ENCODE measurements around the gene CS. TPM values are rescaled to one million over a fixed set of nuclear protein-coding genes. Genes with fewer than 3 reads are reported as not detected.

The CS gene
- total RNA-seq, 1 donor from 2014 or later = 64.8 TPM

DNA sequence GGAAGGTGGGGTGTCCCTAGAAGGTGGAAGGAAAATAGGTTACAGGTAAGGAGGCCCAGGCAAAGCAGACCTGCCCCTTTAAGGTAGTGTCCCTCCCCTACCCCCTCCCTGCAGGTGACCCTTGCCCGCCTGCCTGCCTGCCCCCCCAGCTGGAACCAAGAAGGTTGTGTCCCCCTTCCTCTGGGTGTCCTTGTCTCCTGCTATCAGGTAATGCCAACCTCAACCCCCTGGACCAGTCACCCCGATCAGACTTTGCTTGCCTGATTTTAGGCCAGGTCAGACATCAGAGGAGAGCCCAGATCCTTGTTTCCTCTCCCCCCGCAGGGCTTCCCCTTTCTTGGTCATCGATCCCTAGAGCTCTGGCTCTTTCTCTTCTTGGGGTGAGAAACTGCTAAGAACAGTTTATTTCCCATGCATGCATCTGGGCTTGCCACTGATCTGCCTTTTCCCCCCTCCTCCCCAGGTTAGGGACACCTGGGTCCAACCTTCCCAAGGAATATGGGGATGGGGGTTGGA lies 70.2 kb downstream of the CS start, which contains the start of gene SLC39A5:
Gene SLC39A5 (plus strand): TSS at position 136 of the 516 bp plus-strand sequence. CDS start 1,224 bp downstream, outside the sequence.
- no peak within 1 kb of the TSS for H3K4me3 ChIP-seq (ENCODE audit: low read depth, low read length)
- FAIRE-seq (no peak), DNase-seq (ENCODE audit: low read depth) (no peak)
- H3K27me3 ChIP-seq (ENCODE audit: control insufficient read depth, insufficient read depth, low read length) = no peaks in the 10 kb centered on the region
- H3K36me3 ChIP-seq (ENCODE audit: control insufficient read depth, insufficient read depth, low read length) = peaks cover 2% of the 10 kb centered on the region
- TF ChIP-seq, protein P1, sequence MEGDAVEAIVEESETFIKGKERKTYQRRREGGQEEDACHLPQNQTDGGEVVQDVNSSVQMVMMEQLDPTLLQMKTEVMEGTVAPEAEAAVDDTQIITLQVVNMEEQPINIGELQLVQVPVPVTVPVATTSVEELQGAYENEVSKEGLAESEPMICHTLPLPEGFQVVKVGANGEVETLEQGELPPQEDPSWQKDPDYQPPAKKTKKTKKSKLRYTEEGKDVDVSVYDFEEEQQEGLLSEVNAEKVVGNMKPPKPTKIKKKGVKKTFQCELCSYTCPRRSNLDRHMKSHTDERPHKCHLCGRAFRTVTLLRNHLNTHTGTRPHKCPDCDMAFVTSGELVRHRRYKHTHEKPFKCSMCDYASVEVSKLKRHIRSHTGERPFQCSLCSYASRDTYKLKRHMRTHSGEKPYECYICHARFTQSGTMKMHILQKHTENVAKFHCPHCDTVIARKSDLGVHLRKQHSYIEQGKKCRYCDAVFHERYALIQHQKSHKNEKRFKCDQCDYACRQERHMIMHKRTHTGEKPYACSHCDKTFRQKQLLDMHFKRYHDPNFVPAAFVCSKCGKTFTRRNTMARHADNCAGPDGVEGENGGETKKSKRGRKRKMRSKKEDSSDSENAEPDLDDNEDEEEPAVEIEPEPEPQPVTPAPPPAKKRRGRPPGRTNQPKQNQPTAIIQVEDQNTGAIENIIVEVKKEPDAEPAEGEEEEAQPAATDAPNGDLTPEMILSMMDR (IDR thresholded peaks at IDR 0.05; ENCODE audit: insufficient read depth, low read length, severe bottlenecking) = no peak

DNA sequence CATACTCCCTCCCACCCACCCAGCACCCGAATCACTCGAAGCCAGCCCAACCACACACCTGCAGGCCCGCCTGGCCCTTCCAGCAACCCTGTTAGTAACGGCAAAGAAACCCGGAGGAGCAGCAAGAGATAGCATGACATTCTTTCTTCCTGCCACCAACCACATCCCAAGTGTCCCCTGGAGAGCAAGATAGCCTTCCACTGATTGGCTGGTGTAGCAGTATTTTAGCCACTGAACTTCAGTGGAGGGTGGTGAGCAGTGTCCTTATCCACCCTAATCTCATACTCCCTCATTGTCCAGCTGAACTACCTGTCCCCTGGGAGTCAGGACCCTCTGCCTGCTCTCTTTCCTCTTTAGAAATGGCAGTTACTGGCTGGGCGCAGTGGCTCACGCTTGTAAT lies 71.0 kb downstream of the CS start:
- peaks cover 2% of the 10 kb centered on the region for H3K36me3 ChIP-seq (ENCODE audit: control insufficient read depth, insufficient read depth, low read length)
- no peak for FAIRE-seq

DNA sequence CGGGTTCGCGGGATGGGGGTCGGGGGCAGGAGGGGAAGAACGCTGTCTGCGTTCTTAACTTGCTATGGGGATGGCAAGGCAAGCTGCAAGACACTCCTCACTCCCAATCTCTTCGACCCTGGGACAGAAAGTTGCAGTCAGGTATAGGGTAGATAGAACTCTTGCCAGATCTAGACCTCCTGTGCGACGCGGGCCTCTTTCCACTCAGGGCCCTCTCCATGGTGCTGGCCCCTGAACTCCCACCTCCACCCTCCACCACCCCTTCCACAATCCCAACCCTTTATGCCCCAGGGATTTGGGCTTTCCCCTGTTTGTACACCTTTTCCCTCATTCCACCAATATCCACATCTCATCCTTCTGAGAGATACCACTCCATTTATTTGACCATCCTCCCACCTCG lies 75.2 kb downstream of the CS start:
- Histone ChIP-seq H3K36me3 (ENCODE audit: control insufficient read depth, insufficient read depth, low read length) (peaks cover 2% of the 10 kb centered on the region), H3K4me3 (ENCODE audit: low read depth, low read length) (peak overlapping the region; percentile 59), H3K27me3 (ENCODE audit: control insufficient read depth, insufficient read depth, low read length) (no peaks in the 10 kb centered on the region)
- TF ChIP-seq, protein P1 (IDR thresholded peaks at IDR 0.05; ENCODE audit: insufficient read depth, low read length, severe bottlenecking) = no peak
- DNase-seq (ENCODE audit: low read depth) (no peak), FAIRE-seq (no peak)

More for the DNA sequence above, 71.0 kb downstream of the CS start:
- Histone ChIP-seq H3K4me3 (ENCODE audit: low read depth, low read length) (no peak overlapping the region), H3K27me3 (ENCODE audit: control insufficient read depth, insufficient read depth, low read length) (no peaks in the 10 kb centered on the region)
- DNase-seq (ENCODE audit: low read depth) = no peak
- TF ChIP-seq, protein P1 (IDR thresholded peaks at IDR 0.05; ENCODE audit: insufficient read depth, low read length, severe bottlenecking) = no peak

DNA sequence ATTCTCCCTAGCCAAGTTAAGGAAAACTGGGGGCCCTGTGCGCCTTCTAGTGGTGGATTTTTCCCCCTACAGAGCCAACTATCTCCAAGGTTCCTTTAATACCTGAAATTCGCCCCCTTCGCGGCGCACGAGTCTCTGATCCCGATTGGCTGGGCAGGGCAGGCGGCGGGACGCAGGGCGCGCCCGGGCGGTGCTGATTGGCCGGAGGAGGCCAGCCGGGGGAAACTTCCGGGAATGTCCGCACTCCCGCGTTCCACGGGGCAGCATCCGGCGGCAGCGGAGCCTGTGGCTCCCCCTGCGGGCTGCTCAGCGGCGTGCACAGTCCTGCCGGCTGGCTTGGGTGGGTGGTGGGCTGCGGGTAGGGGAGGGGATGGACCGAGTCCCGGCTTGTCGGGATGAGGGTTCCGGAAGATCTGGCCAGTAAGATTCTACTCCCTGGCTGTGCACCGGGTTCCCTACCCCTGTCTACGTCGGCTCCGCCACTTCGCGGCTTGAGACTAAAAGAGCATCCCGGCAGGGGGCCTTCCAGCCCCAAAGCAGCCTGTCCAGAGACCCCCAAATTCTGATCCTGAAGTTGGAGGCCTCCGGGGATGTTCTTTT lies 75.9 kb downstream of the CS start, which contains the start of gene NABP2:
Gene NABP2 (plus strand): TSS at position 241 of the 600 bp plus-strand sequence. CDS start 515 bp downstream, outside the sequence.
- TF ChIP-seq, protein P1 (IDR thresholded peaks at IDR 0.05; ENCODE audit: insufficient read depth, low read length, severe bottlenecking) = peak; percentile 82
- Histone ChIP-seq H3K4me3 (ENCODE audit: low read depth, low read length) (peak within 1 kb of the TSS; percentile 59), H3K36me3 (ENCODE audit: control insufficient read depth, insufficient read depth, low read length) (peaks cover 2% of the 10 kb centered on the region), H3K27me3 (ENCODE audit: control insufficient read depth, insufficient read depth, low read length) (no peaks in the 10 kb centered on the region)
- no peak for FAIRE-seq
- peak; percentile 92 for DNase-seq (ENCODE audit: low read depth)

DNA sequence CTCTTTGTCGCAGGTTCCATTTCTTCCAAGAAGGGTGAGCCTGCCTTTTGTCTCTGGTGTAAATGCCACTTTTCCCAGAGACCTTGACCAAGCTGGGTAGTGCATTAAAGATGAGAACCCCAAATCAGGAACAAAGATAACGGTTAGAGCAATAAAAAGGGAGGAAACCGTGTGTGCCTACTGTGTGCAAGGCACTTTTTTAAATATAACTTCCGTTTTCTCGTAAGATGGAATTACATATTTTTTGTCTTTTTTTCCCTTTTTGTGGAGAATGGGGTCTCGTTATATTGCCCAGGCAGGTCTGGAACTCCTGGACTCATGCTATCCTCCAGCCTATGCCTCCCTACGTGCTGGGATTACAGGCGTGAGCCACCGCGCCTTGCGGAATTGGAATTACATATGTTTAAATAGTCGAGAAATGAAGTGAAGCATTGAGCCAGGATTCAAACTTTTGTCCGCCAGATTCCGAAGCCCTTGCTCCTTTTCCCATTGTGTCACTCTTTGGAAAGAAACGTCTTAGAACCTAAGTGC lies 76.5 kb downstream of the CS start:
- H3K36me3 ChIP-seq (ENCODE audit: control insufficient read depth, insufficient read depth, low read length) = peaks cover 2% of the 10 kb centered on the region
- H3K27me3 ChIP-seq (ENCODE audit: control insufficient read depth, insufficient read depth, low read length) = no peaks in the 10 kb centered on the region
- DNase-seq (ENCODE audit: low read depth) = no peak
- TF ChIP-seq, protein P1 (IDR thresholded peaks at IDR 0.05; ENCODE audit: insufficient read depth, low read length, severe bottlenecking) = no peak
- no peak for FAIRE-seq
- H3K4me3 ChIP-seq (ENCODE audit: low read depth, low read length) = peak overlapping the region; percentile 9
